ENCODE data around the gene FBXO24. TPM values are rescaled to one million over a fixed set of nuclear protein-coding genes. Genes with fewer than 3 reads are reported as not detected.

FBXO24 gene
- total and polyA plus RNA-seq, 9 of the 15 experiments (the other 6 are each of a cell fraction or from before 2014, with no cell fraction given): 0.17 to 0.95 (median 0.50) TPM

DNA sequence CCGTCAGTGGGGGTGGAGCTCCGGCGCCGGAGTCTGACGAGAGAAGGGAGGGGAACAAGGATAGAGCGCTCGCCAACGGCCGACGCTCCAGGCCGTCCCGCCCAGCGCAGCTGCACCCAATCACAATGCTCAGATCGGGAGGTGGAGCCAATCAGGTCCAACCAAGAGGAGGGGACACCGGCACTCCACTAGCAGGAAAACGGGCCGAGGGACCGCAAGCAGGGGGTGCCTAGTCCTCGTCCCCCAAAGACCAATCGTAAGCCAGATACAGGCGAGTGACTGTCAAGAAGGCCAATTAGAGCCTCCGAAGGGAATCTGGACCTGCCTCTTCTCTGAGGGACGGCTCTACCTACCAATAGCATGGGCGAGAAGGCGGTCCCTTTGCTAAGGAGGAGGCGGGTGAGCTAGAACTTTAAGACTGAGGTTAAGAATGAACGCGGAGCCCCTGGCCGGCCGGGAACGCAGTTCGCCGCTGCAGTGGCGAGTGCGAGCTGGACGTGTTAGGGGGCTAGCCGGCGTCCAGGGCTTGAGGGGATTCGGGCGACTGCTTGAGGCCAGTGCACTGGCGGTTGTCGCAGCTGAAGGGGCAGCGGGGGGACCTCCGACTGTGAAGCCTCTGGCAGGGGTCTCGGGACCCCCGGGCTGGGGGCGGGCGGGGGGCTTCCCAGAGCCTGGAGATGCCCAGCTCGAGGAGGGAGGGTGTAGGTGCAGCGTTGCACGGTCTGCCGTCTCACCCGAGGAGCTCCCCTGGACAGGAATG, at the start of gene FBXO24 (continued):
- TF ChIP-seq, protein P1, sequence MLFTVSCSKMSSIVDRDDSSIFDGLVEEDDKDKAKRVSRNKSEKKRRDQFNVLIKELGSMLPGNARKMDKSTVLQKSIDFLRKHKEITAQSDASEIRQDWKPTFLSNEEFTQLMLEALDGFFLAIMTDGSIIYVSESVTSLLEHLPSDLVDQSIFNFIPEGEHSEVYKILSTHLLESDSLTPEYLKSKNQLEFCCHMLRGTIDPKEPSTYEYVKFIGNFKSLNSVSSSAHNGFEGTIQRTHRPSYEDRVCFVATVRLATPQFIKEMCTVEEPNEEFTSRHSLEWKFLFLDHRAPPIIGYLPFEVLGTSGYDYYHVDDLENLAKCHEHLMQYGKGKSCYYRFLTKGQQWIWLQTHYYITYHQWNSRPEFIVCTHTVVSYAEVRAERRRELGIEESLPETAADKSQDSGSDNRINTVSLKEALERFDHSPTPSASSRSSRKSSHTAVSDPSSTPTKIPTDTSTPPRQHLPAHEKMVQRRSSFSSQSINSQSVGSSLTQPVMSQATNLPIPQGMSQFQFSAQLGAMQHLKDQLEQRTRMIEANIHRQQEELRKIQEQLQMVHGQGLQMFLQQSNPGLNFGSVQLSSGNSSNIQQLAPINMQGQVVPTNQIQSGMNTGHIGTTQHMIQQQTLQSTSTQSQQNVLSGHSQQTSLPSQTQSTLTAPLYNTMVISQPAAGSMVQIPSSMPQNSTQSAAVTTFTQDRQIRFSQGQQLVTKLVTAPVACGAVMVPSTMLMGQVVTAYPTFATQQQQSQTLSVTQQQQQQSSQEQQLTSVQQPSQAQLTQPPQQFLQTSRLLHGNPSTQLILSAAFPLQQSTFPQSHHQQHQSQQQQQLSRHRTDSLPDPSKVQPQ (CRISPR knock-in tag; IDR thresholded peaks at IDR 0.05; ENCODE audit: borderline replicate concordance): no peak
- TF ChIP-seq DMBX1 (CRISPR knock-in tag; IDR thresholded peaks at IDR 0.05; ENCODE audit: borderline replicate concordance): no peak
- TF ChIP-seq FIP1L1 (IDR thresholded peaks at IDR 0.05; ENCODE audit: low read depth, low read length, poor library complexity, severe bottlenecking): no peak
- TF ChIP-seq CBX1 (IDR thresholded peaks at IDR 0.05; ENCODE audit: low read depth): no peak
- TF ChIP-seq CBX8 (IDR thresholded peaks at IDR 0.05; ENCODE audit: borderline replicate concordance, extremely low read depth, low read depth, low read length, poor library complexity, severe bottlenecking): no peak
- TF ChIP-seq NFIC (IDR thresholded peaks at IDR 0.05): no peak
- no peak for TF ChIP-seq FOXK1 (CRISPR knock-in tag; IDR thresholded peaks at IDR 0.05; ENCODE audit: borderline replicate concordance)
- no peak for TF ChIP-seq HMGN3 (IDR thresholded peaks at IDR 0.05; ENCODE audit: borderline replicate concordance, extremely low read depth, insufficient read length, low read depth, low read length)
- TF ChIP-seq PHF21A (IDR thresholded peaks at IDR 0.05; ENCODE audit: borderline replicate concordance, low read depth): no peak; the same call in 1 of the 2 replicates
- TF ChIP-seq WHSC1 (IDR thresholded peaks at IDR 0.05; ENCODE audit: low read length): no peak
- no peak for TF ChIP-seq ZNF121 (CRISPR knock-in tag; conservative IDR thresholded peaks at IDR 0.05)
- no peak for TF ChIP-seq SMAD3 (CRISPR knock-in tag; conservative IDR thresholded peaks at IDR 0.05)
- no peak for TF ChIP-seq ZNF75A (CRISPR knock-in tag; IDR thresholded peaks at IDR 0.05)
- no peak for TF ChIP-seq ZEB2 (IDR thresholded peaks at IDR 0.05)
- TF ChIP-seq, protein P2, sequence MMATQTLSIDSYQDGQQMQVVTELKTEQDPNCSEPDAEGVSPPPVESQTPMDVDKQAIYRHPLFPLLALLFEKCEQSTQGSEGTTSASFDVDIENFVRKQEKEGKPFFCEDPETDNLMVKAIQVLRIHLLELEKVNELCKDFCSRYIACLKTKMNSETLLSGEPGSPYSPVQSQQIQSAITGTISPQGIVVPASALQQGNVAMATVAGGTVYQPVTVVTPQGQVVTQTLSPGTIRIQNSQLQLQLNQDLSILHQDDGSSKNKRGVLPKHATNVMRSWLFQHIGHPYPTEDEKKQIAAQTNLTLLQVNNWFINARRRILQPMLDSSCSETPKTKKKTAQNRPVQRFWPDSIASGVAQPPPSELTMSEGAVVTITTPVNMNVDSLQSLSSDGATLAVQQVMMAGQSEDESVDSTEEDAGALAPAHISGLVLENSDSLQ (IDR thresholded peaks at IDR 0.05): peak; percentile 100
- TF ChIP-seq, protein P3, sequence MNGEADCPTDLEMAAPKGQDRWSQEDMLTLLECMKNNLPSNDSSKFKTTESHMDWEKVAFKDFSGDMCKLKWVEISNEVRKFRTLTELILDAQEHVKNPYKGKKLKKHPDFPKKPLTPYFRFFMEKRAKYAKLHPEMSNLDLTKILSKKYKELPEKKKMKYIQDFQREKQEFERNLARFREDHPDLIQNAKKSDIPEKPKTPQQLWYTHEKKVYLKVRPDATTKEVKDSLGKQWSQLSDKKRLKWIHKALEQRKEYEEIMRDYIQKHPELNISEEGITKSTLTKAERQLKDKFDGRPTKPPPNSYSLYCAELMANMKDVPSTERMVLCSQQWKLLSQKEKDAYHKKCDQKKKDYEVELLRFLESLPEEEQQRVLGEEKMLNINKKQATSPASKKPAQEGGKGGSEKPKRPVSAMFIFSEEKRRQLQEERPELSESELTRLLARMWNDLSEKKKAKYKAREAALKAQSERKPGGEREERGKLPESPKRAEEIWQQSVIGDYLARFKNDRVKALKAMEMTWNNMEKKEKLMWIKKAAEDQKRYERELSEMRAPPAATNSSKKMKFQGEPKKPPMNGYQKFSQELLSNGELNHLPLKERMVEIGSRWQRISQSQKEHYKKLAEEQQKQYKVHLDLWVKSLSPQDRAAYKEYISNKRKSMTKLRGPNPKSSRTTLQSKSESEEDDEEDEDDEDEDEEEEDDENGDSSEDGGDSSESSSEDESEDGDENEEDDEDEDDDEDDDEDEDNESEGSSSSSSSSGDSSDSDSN (IDR thresholded peaks at IDR 0.05; ENCODE audit: borderline replicate concordance in 1 of 2, low read depth in 2 of 2, low read length in 2 of 2): peak in 1 of 2 experiments; percentile 13; a peak in 1 of 4 replicates
- TF ChIP-seq KLF16 (IDR thresholded peaks at IDR 0.05): no peak
- no peak for TF ChIP-seq NCOA2 (IDR thresholded peaks at IDR 0.05; ENCODE audit: partially characterized antibody in 2 of 2)
- peak in 2 of 3 experiments; percentile 61 to 79 for TF ChIP-seq YY1 (IDR thresholded peaks at IDR 0.05; ENCODE audit: borderline replicate concordance in 1 of 3, control insufficient read depth in 1 of 3, extremely low read depth in 1 of 3, insufficient read depth in 3 of 3, insufficient read length in 1 of 3, insufficient replicate concordance in 2 of 3, low read depth in 1 of 3, low read length in 2 of 3)
- TF ChIP-seq PTTG1 (tag; IDR thresholded peaks at IDR 0.05; ENCODE audit: low read depth): no peak
- no peak for TF ChIP-seq FOXP1 (CRISPR knock-in tag; IDR thresholded peaks at IDR 0.05)
